SK-N-SH treated with all-trans-retinoic acid at 6 μM for 48 hours (cell line): ENCODE data around the gene CTBP2.

Experiments used
- ATAC-seq: fragments of 200-7000 bp; cut with Tn5 transposase; 3 replicates; pipeline ENCODE4 v1.9.1; 2020; ENCODE audit warnings: mild to moderate bottlenecking, moderate library complexity
- ARNTL ChIP-seq: fragments of 450-650 bp; formaldehyde crosslinking; IDR thresholded peaks from 2 replicates; pipeline ENCODE4 v1.5.0; 2020; ENCODE audit warnings: low read depth, mild to moderate bottlenecking, moderate library complexity, borderline replicate concordance
- BACH2 ChIP-seq: fragments of 250-450 bp; sonication (Bioruptor Pico); IDR thresholded peaks from 2 replicates; pipeline ENCODE4 v1.9.0; 2021; ENCODE audit warnings: mild to moderate bottlenecking, borderline replicate concordance
- CSDC2 ChIP-seq: fragments of 250-450 bp; sonication (Bioruptor Pico); IDR thresholded peaks from 2 replicates; pipeline ENCODE4 v1.5.0; 2020; ENCODE audit warnings: mild to moderate bottlenecking, moderate library complexity
- ESRRG ChIP-seq: fragments of 250-450 bp; sonication (Bioruptor Pico); IDR thresholded peaks from 2 replicates; pipeline ENCODE4 v1.6.1; 2021; ENCODE audit warnings: mild to moderate bottlenecking
- GLIS3 ChIP-seq: fragments of 250-450 bp; sonication (Bioruptor Pico); IDR thresholded peaks from 2 replicates; pipeline ENCODE4 v1.5.0; 2020; ENCODE audit warnings: mild to moderate bottlenecking, moderate library complexity
- ISL1 ChIP-seq: fragments of 250-450 bp; sonication (Bioruptor Pico); IDR thresholded peaks from 2 replicates; pipeline ENCODE4 v2.1.2; 2022; ENCODE audit warnings: mild to moderate bottlenecking, moderate library complexity
- PPARA ChIP-seq: fragments of 250-450 bp; sonication (Bioruptor Pico); IDR thresholded peaks from 2 replicates; pipeline ENCODE4 v1.5.0; 2020; ENCODE audit warnings: mild to moderate bottlenecking, borderline replicate concordance
- RARB ChIP-seq: fragments of 250-450 bp; sonication (Bioruptor Pico); IDR thresholded peaks from 2 replicates; pipeline ENCODE4 v1.8.0; 2021; ENCODE audit warnings: mild to moderate bottlenecking, moderate library complexity
- SNAI2 ChIP-seq: fragments of 250-450 bp; sonication (Bioruptor Pico); IDR thresholded peaks from 2 replicates; pipeline ENCODE4 v1.5.0; 2020; ENCODE audit warnings: mild to moderate bottlenecking, moderate library complexity
- TCF4 ChIP-seq: fragments of 250-450 bp; sonication (Bioruptor Pico); IDR thresholded peaks from 2 replicates; pipeline ENCODE4 v1.8.0; 2021; ENCODE audit warnings: mild to moderate bottlenecking, moderate library complexity, borderline replicate concordance
- TOX ChIP-seq: fragments of 250-450 bp; sonication (Bioruptor Pico); IDR thresholded peaks from 2 replicates; pipeline ENCODE4 v1.8.0; 2021; ENCODE audit warnings: mild to moderate bottlenecking, moderate library complexity, borderline replicate concordance
- ZC3H10 ChIP-seq: fragments of 250-450 bp; sonication (Bioruptor Pico); IDR thresholded peaks from 2 replicates; pipeline ENCODE4 v1.5.1; 2021; ENCODE audit warnings: mild to moderate bottlenecking, moderate library complexity
- ZFP3 ChIP-seq: fragments of 250-450 bp; sonication (Bioruptor Pico); IDR thresholded peaks from 2 replicates; pipeline ENCODE4 v1.5.0; 2020; ENCODE audit warnings: mild to moderate bottlenecking, moderate library complexity
- ZFP30 ChIP-seq: fragments of 450-650 bp; formaldehyde crosslinking; IDR thresholded peaks from 2 replicates; pipeline ENCODE4 v1.5.0; 2022; ENCODE audit warnings: mild to moderate bottlenecking, moderate library complexity
- ZNF565 ChIP-seq: fragments of 450-650 bp; formaldehyde crosslinking; conservative IDR thresholded peaks from 2 replicates; pipeline ENCODE4 v1.5.0; 2020; ENCODE audit warnings: low read depth, mild to moderate bottlenecking, moderate library complexity
- ZNF70 ChIP-seq: fragments of 450-650 bp; formaldehyde crosslinking; IDR thresholded peaks from 2 replicates; pipeline ENCODE4 v1.5.0; 2020; ENCODE audit warnings: mild to moderate bottlenecking, moderate library complexity
- ZNF8 ChIP-seq: fragments of 450-650 bp; formaldehyde crosslinking; IDR thresholded peaks from 2 replicates; pipeline ENCODE4 v1.5.0; 2020; ENCODE audit warnings: mild to moderate bottlenecking, moderate library complexity
- TF ChIP-seq, protein P1 (sequence below): fragments of 250-450 bp; sonication (Bioruptor Pico); IDR thresholded peaks from 2 replicates; pipeline ENCODE4 v1.8.0; 2021; ENCODE audit warnings: low read depth, mild to moderate bottlenecking, moderate library complexity, borderline replicate concordance
- TF ChIP-seq, protein P2 (sequence below): fragments of 250-450 bp; sonication (Bioruptor Pico); IDR thresholded peaks from 2 replicates; pipeline ENCODE4 v1.5.0; 2020; ENCODE audit warnings: mild to moderate bottlenecking, moderate library complexity
- TF ChIP-seq, protein P3 (sequence below): fragments of 250-450 bp; sonication (Bioruptor Pico); IDR thresholded peaks from 2 replicates; pipeline ENCODE4 v1.5.1; 2020; ENCODE audit warnings: low read depth, mild to moderate bottlenecking, moderate library complexity
- TF ChIP-seq, protein P4 (sequence below): fragments of 250-450 bp; sonication (Bioruptor Pico); IDR thresholded peaks from 2 replicates; pipeline ENCODE4 v1.8.0; 2020; ENCODE audit warnings: mild to moderate bottlenecking, moderate library complexity, borderline replicate concordance

Gene CTBP2

DNA sequence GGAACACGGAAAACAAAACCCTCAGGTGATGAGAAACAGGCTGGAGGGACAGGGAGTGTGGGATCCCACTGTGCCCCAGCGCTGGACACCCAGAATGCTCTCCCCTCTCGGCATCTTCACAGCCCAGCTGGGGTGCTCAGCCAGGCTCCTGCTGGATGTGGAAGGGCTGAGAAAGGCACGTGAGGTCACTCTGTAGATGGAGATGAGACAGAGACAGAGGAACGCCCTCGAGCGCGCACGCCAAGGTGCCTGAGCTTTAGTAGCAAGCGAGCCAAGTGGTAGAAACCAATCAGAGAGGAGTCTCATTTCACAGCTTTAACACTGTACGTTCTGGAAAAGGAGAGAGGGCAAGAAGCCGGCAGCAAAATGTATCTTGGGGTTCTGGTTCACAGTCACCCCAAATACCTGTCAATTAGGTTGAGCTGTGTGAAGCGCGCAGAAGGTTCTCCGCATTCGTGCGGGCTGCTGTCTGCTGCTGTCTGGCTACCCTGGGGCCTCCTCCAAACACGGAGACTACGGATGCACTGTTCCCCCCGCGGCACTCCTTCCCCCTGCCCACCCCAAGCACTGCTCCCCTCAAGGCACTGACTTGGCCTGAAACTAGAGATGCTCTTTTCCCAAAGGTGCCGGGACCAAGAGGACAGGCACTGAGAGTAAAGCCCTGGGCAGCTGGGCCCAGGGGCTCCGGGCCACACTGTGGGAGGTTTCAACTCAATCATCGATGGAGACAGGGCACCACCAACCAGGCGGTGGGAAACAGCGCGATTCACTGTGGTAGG, 127.0 kb downstream of the CTBP2 start:
- ATAC-seq = no peak
- TF ChIP-seq PPARA (no peak), GLIS3 (no peak), ZC3H10 (CRISPR knock-in tag) (no peak), BACH2 (CRISPR knock-in tag) (no peak), ZNF8 (CRISPR knock-in tag) (no peak), CSDC2 (CRISPR knock-in tag) (no peak), TCF4 (CRISPR knock-in tag) (no peak), ZNF565 (CRISPR knock-in tag) (no peak), ISL1 (no peak), RARB (CRISPR knock-in tag) (no peak), ZNF70 (no peak), ESRRG (CRISPR knock-in tag) (no peak), ARNTL (CRISPR knock-in tag) (no peak), ZFP30 (no peak), SNAI2 (CRISPR knock-in tag) (no peak)
- TF ChIP-seq, protein P1, sequence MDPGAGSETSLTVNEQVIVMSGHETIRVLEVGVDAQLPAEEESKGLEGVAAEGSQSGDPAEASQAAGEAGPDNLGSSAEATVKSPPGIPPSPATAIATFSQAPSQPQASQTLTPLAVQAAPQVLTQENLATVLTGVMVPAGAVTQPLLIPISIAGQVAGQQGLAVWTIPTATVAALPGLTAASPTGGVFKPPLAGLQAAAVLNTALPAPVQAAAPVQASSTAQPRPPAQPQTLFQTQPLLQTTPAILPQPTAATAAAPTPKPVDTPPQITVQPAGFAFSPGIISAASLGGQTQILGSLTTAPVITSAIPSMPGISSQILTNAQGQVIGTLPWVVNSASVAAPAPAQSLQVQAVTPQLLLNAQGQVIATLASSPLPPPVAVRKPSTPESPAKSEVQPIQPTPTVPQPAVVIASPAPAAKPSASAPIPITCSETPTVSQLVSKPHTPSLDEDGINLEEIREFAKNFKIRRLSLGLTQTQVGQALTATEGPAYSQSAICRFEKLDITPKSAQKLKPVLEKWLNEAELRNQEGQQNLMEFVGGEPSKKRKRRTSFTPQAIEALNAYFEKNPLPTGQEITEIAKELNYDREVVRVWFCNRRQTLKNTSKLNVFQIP (CRISPR knock-in tag) = no peak
- TF ChIP-seq, protein P2, sequence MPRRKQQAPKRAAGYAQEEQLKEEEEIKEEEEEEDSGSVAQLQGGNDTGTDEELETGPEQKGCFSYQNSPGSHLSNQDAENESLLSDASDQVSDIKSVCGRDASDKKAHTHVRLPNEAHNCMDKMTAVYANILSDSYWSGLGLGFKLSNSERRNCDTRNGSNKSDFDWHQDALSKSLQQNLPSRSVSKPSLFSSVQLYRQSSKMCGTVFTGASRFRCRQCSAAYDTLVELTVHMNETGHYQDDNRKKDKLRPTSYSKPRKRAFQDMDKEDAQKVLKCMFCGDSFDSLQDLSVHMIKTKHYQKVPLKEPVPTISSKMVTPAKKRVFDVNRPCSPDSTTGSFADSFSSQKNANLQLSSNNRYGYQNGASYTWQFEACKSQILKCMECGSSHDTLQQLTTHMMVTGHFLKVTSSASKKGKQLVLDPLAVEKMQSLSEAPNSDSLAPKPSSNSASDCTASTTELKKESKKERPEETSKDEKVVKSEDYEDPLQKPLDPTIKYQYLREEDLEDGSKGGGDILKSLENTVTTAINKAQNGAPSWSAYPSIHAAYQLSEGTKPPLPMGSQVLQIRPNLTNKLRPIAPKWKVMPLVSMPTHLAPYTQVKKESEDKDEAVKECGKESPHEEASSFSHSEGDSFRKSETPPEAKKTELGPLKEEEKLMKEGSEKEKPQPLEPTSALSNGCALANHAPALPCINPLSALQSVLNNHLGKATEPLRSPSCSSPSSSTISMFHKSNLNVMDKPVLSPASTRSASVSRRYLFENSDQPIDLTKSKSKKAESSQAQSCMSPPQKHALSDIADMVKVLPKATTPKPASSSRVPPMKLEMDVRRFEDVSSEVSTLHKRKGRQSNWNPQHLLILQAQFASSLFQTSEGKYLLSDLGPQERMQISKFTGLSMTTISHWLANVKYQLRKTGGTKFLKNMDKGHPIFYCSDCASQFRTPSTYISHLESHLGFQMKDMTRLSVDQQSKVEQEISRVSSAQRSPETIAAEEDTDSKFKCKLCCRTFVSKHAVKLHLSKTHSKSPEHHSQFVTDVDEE (CRISPR knock-in tag) = no peak

DNA sequence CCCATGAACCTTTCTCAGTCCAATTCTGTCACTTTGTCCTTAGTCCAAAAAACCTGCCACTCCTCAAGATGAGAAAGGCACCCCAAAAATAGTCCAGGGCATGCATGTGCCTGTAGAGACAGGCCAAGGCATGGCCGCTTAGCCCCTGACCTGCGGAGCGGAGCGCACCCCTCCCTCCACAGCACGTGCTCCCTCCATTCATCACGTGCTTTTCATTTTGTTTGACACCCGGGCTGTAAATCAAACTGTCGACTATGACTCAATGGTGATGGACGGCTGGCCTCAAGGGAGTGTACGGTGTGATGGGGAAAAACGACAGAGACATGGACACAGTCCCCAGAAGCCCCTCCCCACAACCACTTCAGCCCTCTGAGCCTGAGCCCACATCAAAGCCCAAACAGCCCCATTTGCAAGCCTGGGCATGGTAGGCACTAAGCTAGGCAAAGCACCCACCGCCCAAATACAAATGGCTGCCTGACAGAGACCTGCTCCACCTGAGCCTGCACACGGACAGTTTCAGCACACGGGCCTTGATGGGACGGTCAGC, 127.8 kb downstream of the CTBP2 start:
- no peak for TF ChIP-seq CSDC2 (CRISPR knock-in tag)
- ATAC-seq = no peak

DNA sequence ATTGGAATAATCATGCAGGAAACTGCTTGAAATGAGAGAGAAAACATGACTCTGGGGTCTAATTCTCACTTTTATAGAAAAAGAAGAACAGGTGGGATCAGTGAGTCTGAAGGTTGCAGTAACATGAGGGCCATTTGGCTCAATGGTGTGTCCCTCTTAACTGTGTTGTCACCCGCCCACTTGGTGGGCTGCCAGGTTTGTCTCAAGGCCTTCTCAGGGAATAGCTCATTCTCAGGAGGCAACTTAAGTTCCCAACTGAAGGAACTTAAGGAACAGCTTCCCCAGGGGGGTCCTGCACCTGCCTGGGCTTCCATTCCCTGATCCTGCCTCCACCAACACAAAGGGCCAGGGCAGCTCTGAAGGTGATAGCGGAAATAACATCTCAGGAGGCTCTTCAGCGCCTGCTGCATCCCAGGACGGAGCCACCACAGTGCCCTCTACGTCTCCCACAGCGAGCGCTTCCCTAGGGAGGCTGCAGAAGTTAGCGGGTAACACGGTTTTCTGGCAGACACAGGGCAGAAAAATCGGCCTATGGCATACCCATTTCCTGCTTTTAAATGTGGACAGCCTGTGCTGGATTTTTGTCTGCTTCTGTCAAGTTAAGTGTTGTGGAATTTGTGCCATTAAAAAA, 129.7 kb downstream of the CTBP2 start:
- no peak for ATAC-seq
- no peak for TF ChIP-seq ZNF8 (CRISPR knock-in tag)
- TF ChIP-seq, protein P1 (CRISPR knock-in tag) = no peak
- TF ChIP-seq, all 23 proteins: peak for 0

DNA sequence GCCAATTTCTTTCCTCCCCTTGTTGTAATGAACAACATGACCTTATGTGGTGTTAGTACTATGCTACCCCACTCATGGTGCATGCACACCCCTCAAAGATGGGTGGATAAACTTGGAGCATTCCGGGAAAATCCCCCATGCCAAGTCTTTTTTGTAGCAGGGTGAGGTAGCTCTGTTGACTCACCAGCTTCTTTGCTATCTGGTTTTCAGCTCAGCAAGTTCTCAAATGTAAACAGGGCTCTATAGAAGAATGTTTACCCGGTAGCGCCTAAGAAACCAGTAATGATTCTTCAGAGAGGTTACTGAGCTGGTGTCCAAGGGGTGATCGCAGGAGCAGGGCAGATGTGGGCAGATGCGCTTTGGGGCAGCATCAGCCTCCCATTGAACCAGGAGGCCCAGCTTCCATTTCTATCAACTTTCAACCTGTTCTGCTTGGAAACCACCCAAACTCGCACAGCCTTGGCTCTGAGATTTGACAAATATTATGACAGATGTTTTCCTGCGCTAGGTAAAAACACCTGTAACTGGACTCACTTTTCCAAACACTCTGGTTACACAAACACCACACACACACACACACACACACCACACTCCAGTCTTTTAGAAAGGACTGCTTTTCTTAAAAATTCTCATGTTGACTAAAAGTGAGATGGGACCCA, 130.7 kb downstream of the CTBP2 start:
- no peak for ATAC-seq
- TF ChIP-seq, protein P3, sequence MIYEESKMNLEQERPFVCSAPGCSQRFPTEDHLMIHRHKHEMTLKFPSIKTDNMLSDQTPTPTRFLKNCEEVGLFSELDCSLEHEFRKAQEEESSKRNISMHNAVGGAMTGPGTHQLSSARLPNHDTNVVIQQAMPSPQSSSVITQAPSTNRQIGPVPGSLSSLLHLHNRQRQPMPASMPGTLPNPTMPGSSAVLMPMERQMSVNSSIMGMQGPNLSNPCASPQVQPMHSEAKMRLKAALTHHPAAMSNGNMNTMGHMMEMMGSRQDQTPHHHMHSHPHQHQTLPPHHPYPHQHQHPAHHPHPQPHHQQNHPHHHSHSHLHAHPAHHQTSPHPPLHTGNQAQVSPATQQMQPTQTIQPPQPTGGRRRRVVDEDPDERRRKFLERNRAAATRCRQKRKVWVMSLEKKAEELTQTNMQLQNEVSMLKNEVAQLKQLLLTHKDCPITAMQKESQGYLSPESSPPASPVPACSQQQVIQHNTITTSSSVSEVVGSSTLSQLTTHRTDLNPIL (CRISPR knock-in tag) = no peak
- no peak for TF ChIP-seq ZNF70
- no peak for TF ChIP-seq ZNF8 (CRISPR knock-in tag)
- TF ChIP-seq, protein P1 (CRISPR knock-in tag) = no peak
- TF ChIP-seq SNAI2 (CRISPR knock-in tag) = no peak
- no peak for TF ChIP-seq PPARA
- TF ChIP-seq ZFP3 (CRISPR knock-in tag) = no peak
- no peak for TF ChIP-seq TOX
- no peak for TF ChIP-seq ISL1
- TF ChIP-seq CSDC2 (CRISPR knock-in tag) = no peak
- TF ChIP-seq, protein P4, sequence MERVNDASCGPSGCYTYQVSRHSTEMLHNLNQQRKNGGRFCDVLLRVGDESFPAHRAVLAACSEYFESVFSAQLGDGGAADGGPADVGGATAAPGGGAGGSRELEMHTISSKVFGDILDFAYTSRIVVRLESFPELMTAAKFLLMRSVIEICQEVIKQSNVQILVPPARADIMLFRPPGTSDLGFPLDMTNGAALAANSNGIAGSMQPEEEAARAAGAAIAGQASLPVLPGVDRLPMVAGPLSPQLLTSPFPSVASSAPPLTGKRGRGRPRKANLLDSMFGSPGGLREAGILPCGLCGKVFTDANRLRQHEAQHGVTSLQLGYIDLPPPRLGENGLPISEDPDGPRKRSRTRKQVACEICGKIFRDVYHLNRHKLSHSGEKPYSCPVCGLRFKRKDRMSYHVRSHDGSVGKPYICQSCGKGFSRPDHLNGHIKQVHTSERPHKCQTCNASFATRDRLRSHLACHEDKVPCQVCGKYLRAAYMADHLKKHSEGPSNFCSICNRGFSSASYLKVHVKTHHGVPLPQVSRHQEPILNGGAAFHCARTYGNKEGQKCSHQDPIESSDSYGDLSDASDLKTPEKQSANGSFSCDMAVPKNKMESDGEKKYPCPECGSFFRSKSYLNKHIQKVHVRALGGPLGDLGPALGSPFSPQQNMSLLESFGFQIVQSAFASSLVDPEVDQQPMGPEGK = no peak
- TF ChIP-seq, all 23 proteins: peak for 0
